H1 (cell line): ENCODE measurements around the gene DPP4. TPM values are rescaled to one million over a fixed set of nuclear protein-coding genes. Genes with fewer than 3 reads are reported as not detected.

Experiments
- CTCF ChIA-PET: fragments of 300-600 bp; sonication (Branson Sonifier 250); formaldehyde crosslinking; loops from one replicate; lab custom pipeline; 2021; ENCODE audit not compliant: partially characterized antibody; lab: Charles Lee
- POLR2A ChIA-PET: fragments of 300-600 bp; sonication (Branson Sonifier 250); formaldehyde crosslinking; loops from one replicate; lab custom pipeline; 2021; ENCODE audit warnings: inconsistent platforms; ENCODE audit not compliant: partially characterized antibody; lab: Charles Lee
- DNase-seq, 2 experiments: peaks; one replicate each; pipeline versions ENCODE4 v3.0.0 to v3.0.0-alpha.2; 2010 to 2022; ENCODE audit warnings: low spot score in 2 of 2, low read depth in 1 of 2, mixed read lengths in 1 of 2
- FAIRE-seq: peaks from 2 replicates; lab custom pipeline; 2011; peaks lifted over from hg19 to GRCh38; lab: Jason Lieb, UNC
- H2AFZ ChIP-seq: 2 replicates; pipeline ENCODE4 v1.8.1; 2012; ENCODE audit warnings: low read length, inconsistent platforms
- H2AK5ac ChIP-seq: 2 replicates; pipeline ENCODE4 v1.6.1; 2013; ENCODE audit warnings: low read depth, low read length
- H2BK120ac ChIP-seq: replicated peaks from 2 replicates; pipeline ENCODE3; 2013; ENCODE audit warnings: low read depth, low read length, inconsistent platforms
- H2BK12ac ChIP-seq: 2 replicates; pipeline ENCODE4 v1.6.1; 2013; ENCODE audit warnings: low read depth, low read length
- H2BK15ac ChIP-seq: 2 replicates; pipeline ENCODE4 v1.6.1; 2013; ENCODE audit warnings: low read length
- H2BK20ac ChIP-seq: 2 replicates; pipeline ENCODE4 v1.6.1; 2013; ENCODE audit warnings: low read length
- H2BK5ac ChIP-seq: 2 replicates; pipeline ENCODE4 v1.6.1; 2013; ENCODE audit warnings: low read depth, low read length
- H3K14ac ChIP-seq: 2 replicates; pipeline ENCODE4 v1.6.1; 2013; ENCODE audit warnings: inconsistent platforms; ENCODE audit not compliant: insufficient read length
- H3K18ac ChIP-seq: 2 replicates; pipeline ENCODE4 v1.6.1; 2013; ENCODE audit warnings: low read length; ENCODE audit errors: extremely low read depth
- H3K23ac ChIP-seq: 2 replicates; pipeline ENCODE4 v1.6.1; 2013; ENCODE audit warnings: inconsistent platforms; ENCODE audit not compliant: insufficient read length
- H3K23me2 ChIP-seq: 2 replicates; pipeline ENCODE4 v1.6.1; 2013; ENCODE audit warnings: low read depth, low read length
- H3K27ac ChIP-seq: 2 replicates; pipeline ENCODE4 v1.6.1; 2011; ENCODE audit warnings: low read depth, low read length, inconsistent platforms
- H3K27me3 ChIP-seq, 4 experiments: replicated peaks in 1 of 4; 1 replicate in 1 of 4; 2 replicates in 3 of 4; pipeline versions ENCODE4 v1.6.1 to v1.8.1; 2011 to 2013; ENCODE audit warnings: low read length in 3 of 4, mild to moderate bottlenecking in 3 of 4, inconsistent platforms in 2 of 4, mixed read lengths in 2 of 4, moderate library complexity in 1 of 4; ENCODE audit not compliant: control insufficient read depth in 3 of 4, insufficient read depth in 3 of 4; ENCODE audit errors: extremely low read depth in 1 of 4
- H3K36me3 ChIP-seq, 4 experiments: 2 replicates each; pipeline versions ENCODE4 v1.6.1 to v1.8.1; 2011 to 2013; ENCODE audit warnings: mild to moderate bottlenecking in 4 of 4, low read length in 3 of 4, moderate library complexity in 2 of 4, control low read depth in 1 of 4, inconsistent platforms in 1 of 4; ENCODE audit not compliant: insufficient read depth in 4 of 4, control insufficient read depth in 2 of 4
- H3K4ac ChIP-seq: replicated peaks from 2 replicates; pipeline ENCODE3; 2013; ENCODE audit warnings: low read length, low read depth, mixed read lengths, inconsistent platforms; ENCODE audit not compliant: insufficient read length
- H3K4me1 ChIP-seq, 4 experiments: replicated peaks in 1 of 4; 1 replicate in 1 of 4; 2 replicates in 3 of 4; pipeline versions ENCODE4 v1.6.1 to v1.8.1; 2011 to 2013; ENCODE audit warnings: low read length in 3 of 4, inconsistent platforms in 2 of 4, mixed read lengths in 1 of 4; ENCODE audit not compliant: insufficient read depth in 4 of 4, control insufficient read depth in 3 of 4
- H3K4me2 ChIP-seq, 2 experiments: 2 replicates each; pipeline versions ENCODE4 v1.6.1 to v1.8.1; 2011 to 2013; ENCODE audit warnings: low read depth in 2 of 2, low read length in 2 of 2, control low read depth in 1 of 2, inconsistent platforms in 1 of 2, mild to moderate bottlenecking in 1 of 2; ENCODE audit not compliant: insufficient read depth in 1 of 2
- H3K4me3 ChIP-seq, 4 experiments: fragments of 200-600, 300-600 bp in 1 of 4; sonication (generic), shearing (Covaris generic), sonication (Bioruptor Twin) in 1 of 4; 2 replicates each; pipeline versions ENCODE4 v1.5.1 to v1.8.1; 2011 to 2016; ENCODE audit warnings: low read length in 4 of 4, low read depth in 3 of 4, control low read depth in 2 of 4, inconsistent platforms in 2 of 4, mild to moderate bottlenecking in 2 of 4, mixed read lengths in 1 of 4, moderate library complexity in 1 of 4; ENCODE audit not compliant: insufficient read depth in 2 of 4; ENCODE audit errors: extremely low read depth in 1 of 4
- H3K56ac ChIP-seq: replicated peaks from 2 replicates; pipeline ENCODE3; 2013; ENCODE audit warnings: low read depth, mild to moderate bottlenecking, mixed read lengths, low read length, inconsistent platforms; ENCODE audit not compliant: insufficient read length
- H3K79me1 ChIP-seq: 2 replicates; pipeline ENCODE4 v1.6.1; 2013; ENCODE audit warnings: low read depth, low read length, control low read depth
- H3K79me2 ChIP-seq, 2 experiments: 2 replicates each; pipeline versions ENCODE4 v1.6.1 to v1.8.1; 2012 to 2013; ENCODE audit warnings: low read length in 2 of 2, mild to moderate bottlenecking in 2 of 2, inconsistent platforms in 1 of 2; ENCODE audit not compliant: insufficient read depth in 2 of 2, control insufficient read depth in 1 of 2
- H3K9ac ChIP-seq, 4 experiments: replicated peaks in 1 of 4; 1 replicate in 1 of 4; 2 replicates in 3 of 4; pipeline versions ENCODE4 v1.6.1 to v1.8.1; 2011 to 2013; ENCODE audit warnings: low read depth in 3 of 4, low read length in 3 of 4, control low read depth in 2 of 4, mild to moderate bottlenecking in 2 of 4, moderate library complexity in 2 of 4, inconsistent platforms in 1 of 4; ENCODE audit errors: extremely low read depth in 1 of 4
- H3K9me3 ChIP-seq, 2 experiments: 2 replicates each; pipeline versions ENCODE4 v1.6.1 to v1.8.1; 2012 to 2013; ENCODE audit warnings: mild to moderate bottlenecking in 2 of 2, moderate library complexity in 2 of 2, control low read depth in 1 of 2, inconsistent platforms in 1 of 2, low read depth in 1 of 2, low read length in 1 of 2, mixed read lengths in 1 of 2; ENCODE audit not compliant: insufficient read depth in 2 of 2
- H4K20me1 ChIP-seq, 2 experiments: replicated peaks in 1 of 2; 2 replicates each; pipeline versions ENCODE3 to v1.8.1; 2011 to 2013; ENCODE audit warnings: inconsistent platforms in 2 of 2, low read length in 2 of 2, mild to moderate bottlenecking in 1 of 2; ENCODE audit not compliant: insufficient read depth in 2 of 2, control insufficient read depth in 1 of 2
- H4K5ac ChIP-seq: 2 replicates; pipeline ENCODE4 v1.6.1; 2013; ENCODE audit warnings: low read length, low read depth, mixed read lengths, inconsistent platforms; ENCODE audit not compliant: insufficient read length
- H4K8ac ChIP-seq: 2 replicates; pipeline ENCODE4 v1.8.0; 2013; ENCODE audit warnings: mild to moderate bottlenecking, moderate library complexity, low read length, inconsistent platforms; ENCODE audit not compliant: insufficient read depth; ENCODE audit errors: extremely low read depth
- H4K91ac ChIP-seq: replicated peaks from 2 replicates; pipeline ENCODE3; 2013; ENCODE audit warnings: low read length, mixed read lengths, inconsistent platforms; ENCODE audit not compliant: insufficient read length
- BRCA1 ChIP-seq: IDR thresholded peaks from 2 replicates; pipeline ENCODE4 v1.6.1; 2012; ENCODE audit warnings: low read depth, low read length, improper control_type of control experiment
- CTBP2 ChIP-seq: IDR thresholded peaks from 2 replicates; pipeline ENCODE4 v1.7.0; 2011; ENCODE audit warnings: borderline replicate concordance, mild to moderate bottlenecking, moderate library complexity, mixed read lengths, low read length; ENCODE audit not compliant: insufficient read depth, insufficient read length
- E2F6 ChIP-seq: IDR thresholded peaks from 2 replicates; pipeline ENCODE4 v1.6.1; 2012; ENCODE audit warnings: inconsistent platforms
- KDM1A ChIP-seq: fragments of 200-600, 300-600 bp; sonication (generic); IDR thresholded peaks from 2 replicates; pipeline ENCODE4 v1.7.1; 2016; ENCODE audit warnings: mild to moderate bottlenecking, low read length, borderline replicate concordance
- MAX ChIP-seq: IDR thresholded peaks from 2 replicates; pipeline ENCODE4 v1.6.1; 2012; ENCODE audit warnings: inconsistent platforms
- PHF8 ChIP-seq: fragments of 200-600 bp; sonication (generic); conservative IDR thresholded peaks from 2 replicates; pipeline ENCODE4 v1.7.1; 2012; ENCODE audit warnings: low read depth, mild to moderate bottlenecking, inconsistent platforms, low read length, moderate library complexity
- RFX5 ChIP-seq: IDR thresholded peaks from 2 replicates; pipeline ENCODE4 v1.6.1; 2011; ENCODE audit warnings: low read depth, low read length, improper control_type of control experiment, borderline replicate concordance
- SAP30 ChIP-seq: fragments of 300-600 bp; sonication (generic); IDR thresholded peaks from 2 replicates; pipeline ENCODE4 v1.7.1; 2012; ENCODE audit warnings: low read length, moderate library complexity, mild to moderate bottlenecking, inconsistent platforms; ENCODE audit not compliant: insufficient read depth, insufficient replicate concordance
- SIN3A ChIP-seq, 2 experiments: IDR thresholded peaks in 1 of 2; conservative IDR thresholded peaks in 1 of 2; 2 replicates each; pipeline ENCODE4 v1.6.1; 2011 to 2012; ENCODE audit warnings: low read length in 2 of 2, improper control_type of control experiment in 1 of 2, low read depth in 1 of 2, mild to moderate bottlenecking in 1 of 2
- SIX5 ChIP-seq: IDR thresholded peaks from 2 replicates; pipeline ENCODE4 v1.6.1; 2011; ENCODE audit warnings: mild to moderate bottlenecking, low read depth, low read length
- SP4 ChIP-seq: IDR thresholded peaks from 2 replicates; pipeline ENCODE4 v1.6.1; 2012; ENCODE audit warnings: low read length, inconsistent platforms
- SUZ12 ChIP-seq: fragments of 200-600 bp; sonication (generic); IDR thresholded peaks from 2 replicates; pipeline ENCODE4 v1.6.1; 2012; ENCODE audit warnings: mild to moderate bottlenecking, inconsistent platforms, low read length, moderate library complexity, mixed read lengths
- TAF1 ChIP-seq: IDR thresholded peaks from 2 replicates; pipeline ENCODE4 v1.6.1; 2011; ENCODE audit warnings: mild to moderate bottlenecking, low read depth, low read length
- YY1 ChIP-seq: IDR thresholded peaks from 2 replicates; pipeline ENCODE4 v1.6.1; 2011; ENCODE audit warnings: low read depth, mild to moderate bottlenecking, low read length
- WGBS, 2 experiments: shearing (Covaris generic) in 1 of 2; methylation state at CpG; one replicate each; pipeline versions ENCODE4 v1.1.6 to v1.1.7; 2013 to 2015; ENCODE audit warnings: low lambda C conversion rate in 2 of 2, mixed read lengths in 2 of 2, inconsistent platforms in 1 of 2, low coverage in 1 of 2, missing lambda C conversion rate in 1 of 2; ENCODE audit not compliant: insufficient replicate concordance in 2 of 2, insufficient coverage in 1 of 2, insufficient read length in 1 of 2; ENCODE audit errors: extremely low coverage in 1 of 2, missing lambda C conversion rate in 1 of 2; 5-methylcytosine and 5-hydroxymethylcytosine counted together
- polyA plus RNA-seq, 7 experiments: library from polyadenylated mRNA; depleted of rRNA in 3 of 7; stranded (reverse) in 5 of 7; unstranded in 2 of 7; fragments of >200 nt in 5 of 7; fragments of 200-250 nt in 2 of 7; gene quantifications; 1 replicate in 5 of 7; 2 replicates in 1 of 7; 4 replicates in 1 of 7; pipeline versions ENCODE4 v1.2.1 to v1.2.3, GENCODE V29; 2011 to 2013; ENCODE audit warnings: missing spikeins in 2 of 7, mixed read lengths in 2 of 7
- total RNA-seq: library from RNA; stranded (reverse); fragmentation: NEBNext Ultra II Directional; extraction: Animal tissue kit (Norgen Biotek cat#: 25700); gene quantifications from 2 replicates; pipeline ENCODE4 v1.2.1, GENCODE V29; 2021

The DPP4 gene
- total and polyA plus RNA-seq, 2 of the 8 experiments (the other 6 are each of a cell fraction or from before 2014, with no cell fraction given) = 1.3 to 3.1 TPM

GRCh38 chr2:162053808-162054155 lies 20.2 kb downstream of the DPP4 start:
- H4K8ac ChIP-seq = no peak overlapping the region
- H3K4me3 ChIP-seq = no peak overlapping the region
- no peak overlapping the region for H3K56ac ChIP-seq
- no peak overlapping the region for H3K4me2 ChIP-seq
- no peaks in the 10 kb centered on the region for H3K79me1 ChIP-seq
- ChIA-PET POLR2A (no interaction called here), CTCF (interaction anchor here (0.7 to 0.9 kb wide), 2 partner anchors 12 to 20 kb away, joined by 3 read pairs; no protein-coding TSS in a partner anchor)
- no peak for FAIRE-seq
- H4K91ac ChIP-seq = no peak overlapping the region
- no peaks in the 10 kb centered on the region for H3K23me2 ChIP-seq
- no peaks in the 10 kb centered on the region for H3K79me2 ChIP-seq
- no peak overlapping the region for H2BK15ac ChIP-seq
- H4K20me1 ChIP-seq = no peaks in the 10 kb centered on the region
- no peaks in the 10 kb centered on the region for H3K27me3 ChIP-seq
- H3K14ac ChIP-seq = no peak overlapping the region
- H2BK12ac ChIP-seq = no peak overlapping the region
- H2BK120ac ChIP-seq = no peak overlapping the region
- H3K36me3 ChIP-seq = no peaks in the 10 kb centered on the region
- H4K5ac ChIP-seq = no peak overlapping the region
- no peak overlapping the region for H2AFZ ChIP-seq
- no peak overlapping the region for H2BK20ac ChIP-seq
- H3K4me1 ChIP-seq = peaks cover 0 to 2% (median under 1%) of the 10 kb centered on the region in 4 experiments; a peak in 3 of 7 replicates
- H3K18ac ChIP-seq = no peak overlapping the region
- no peak overlapping the region for H3K27ac ChIP-seq
- no peak overlapping the region for H2BK5ac ChIP-seq
- H2AK5ac ChIP-seq = no peak overlapping the region
- H3K9me3 ChIP-seq = peaks cover 0 to 5% of the 10 kb centered on the region in 2 experiments; a peak in 2 of 4 replicates
- no peak overlapping the region for H3K4ac ChIP-seq
- no peak overlapping the region for H3K23ac ChIP-seq
- DNase-seq = no peak
- no peak overlapping the region for H3K9ac ChIP-seq
- 96% methylated on average over 4 of the region's 4 CpGs; no CpG with 5 or more reads in 1 of the 2 experiments for WGBS, 2 experiments
- TF ChIP-seq SIX5 = no peak
- TF ChIP-seq CTBP2 = no peak
- no peak for TF ChIP-seq SAP30
- no peak for TF ChIP-seq SUZ12
- no peak for TF ChIP-seq SP4
- no peak for TF ChIP-seq YY1
- no peak for TF ChIP-seq MAX
- no peak for TF ChIP-seq KDM1A
- TF ChIP-seq RFX5 = no peak
- no peak for TF ChIP-seq SIN3A (conservative IDR thresholded peaks at IDR 0.05 in 1 of 2, IDR thresholded peaks at IDR 0.05 in 1 of 2; ENCODE audit: low read depth in 1 of 2, low read length in 2 of 2)
- no peak for TF ChIP-seq TAF1
- no peak for TF ChIP-seq PHF8
- no peak for TF ChIP-seq E2F6
- TF ChIP-seq BRCA1 = no peak
